Testis (tissue), 2 donors: ENCODE results near the gene LAMA5.

Experiments used
- POLR2A ChIP-seq: fragments of 450-650 bp; IDR thresholded peaks from one replicate; pipeline ENCODE4 v1.6.1; 2017; ENCODE audit warnings: antibody characterized with exemption, mild to moderate bottlenecking, moderate library complexity
- TF ChIP-seq, protein P1 (sequence below), 3 experiments: fragments of 450-650 bp in 2 of 3; fragments of 200-600 bp in 1 of 3; sonication (generic) in 1 of 3; IDR thresholded peaks; one replicate each; pipeline ENCODE4 v1.5.1; 2016 to 2019; ENCODE audit warnings: antibody characterized with exemption in 3 of 3, mild to moderate bottlenecking in 2 of 3, moderate library complexity in 1 of 3

GRCh38 chr20:62346398-62347150, 20.5 kb downstream of the LAMA5 start:
- TF ChIP-seq, protein P1, sequence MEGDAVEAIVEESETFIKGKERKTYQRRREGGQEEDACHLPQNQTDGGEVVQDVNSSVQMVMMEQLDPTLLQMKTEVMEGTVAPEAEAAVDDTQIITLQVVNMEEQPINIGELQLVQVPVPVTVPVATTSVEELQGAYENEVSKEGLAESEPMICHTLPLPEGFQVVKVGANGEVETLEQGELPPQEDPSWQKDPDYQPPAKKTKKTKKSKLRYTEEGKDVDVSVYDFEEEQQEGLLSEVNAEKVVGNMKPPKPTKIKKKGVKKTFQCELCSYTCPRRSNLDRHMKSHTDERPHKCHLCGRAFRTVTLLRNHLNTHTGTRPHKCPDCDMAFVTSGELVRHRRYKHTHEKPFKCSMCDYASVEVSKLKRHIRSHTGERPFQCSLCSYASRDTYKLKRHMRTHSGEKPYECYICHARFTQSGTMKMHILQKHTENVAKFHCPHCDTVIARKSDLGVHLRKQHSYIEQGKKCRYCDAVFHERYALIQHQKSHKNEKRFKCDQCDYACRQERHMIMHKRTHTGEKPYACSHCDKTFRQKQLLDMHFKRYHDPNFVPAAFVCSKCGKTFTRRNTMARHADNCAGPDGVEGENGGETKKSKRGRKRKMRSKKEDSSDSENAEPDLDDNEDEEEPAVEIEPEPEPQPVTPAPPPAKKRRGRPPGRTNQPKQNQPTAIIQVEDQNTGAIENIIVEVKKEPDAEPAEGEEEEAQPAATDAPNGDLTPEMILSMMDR (IDR thresholded peaks at IDR 0.05): no peak
- no peak for TF ChIP-seq POLR2A
